Measurements from ENCODE around the gene ATP6V0C.

ATP6V0C gene

GRCh38 chr16:2476345-2476720 is 37.4 kb upstream of the ATP6V0C start:
- TF ChIP-seq EZH2 (IDR thresholded peaks at IDR 0.05; ENCODE audit: borderline replicate concordance, low read length), result no peak
- TF ChIP-seq CTCF (IDR thresholded peaks at IDR 0.05; ENCODE audit: low read length), result no peak
- no peak overlapping the region for H3K27ac ChIP-seq (ENCODE audit: low read depth, low read length, poor library complexity, severe bottlenecking)
- H2AFZ ChIP-seq (ENCODE audit: low read length), result no peak overlapping the region
- H3K9me3 ChIP-seq (ENCODE audit: low read length), result no peaks in the 10 kb centered on the region
- no peaks in the 10 kb centered on the region for H3K36me3 ChIP-seq (ENCODE audit: insufficient read depth, low read length)
- H4K20me1 ChIP-seq (ENCODE audit: insufficient read depth, low read length), result no peaks in the 10 kb centered on the region
- H3K4me2 ChIP-seq (ENCODE audit: low read length), result peak overlapping the region; percentile 61; the same call in 1 of the 2 replicates
- no peaks in the 10 kb centered on the region for H3K79me2 ChIP-seq (ENCODE audit: insufficient read depth, low read length)
- peak overlapping the region; percentile 64 for H3K4me3 ChIP-seq (ENCODE audit: low read depth, low read length, poor library complexity, severe bottlenecking)
- no peaks in the 10 kb centered on the region for H3K9me2 ChIP-seq (ENCODE audit: low read depth, low read length)
- no peaks in the 10 kb centered on the region for H3F3A ChIP-seq (ENCODE audit: insufficient read depth, low read length)
- no peak overlapping the region for H3K9ac ChIP-seq (ENCODE audit: low read length)
- H3K4me1 ChIP-seq (ENCODE audit: insufficient read depth, low read length, severe bottlenecking), result peaks cover 30% of the 10 kb centered on the region
- peaks cover 17% of the 10 kb centered on the region for H3K27me3 ChIP-seq (ENCODE audit: insufficient read depth, low read length)

GRCh38 chr16:2476741-2477140 is 37.0 kb upstream of the ATP6V0C start:
- Histone ChIP-seq H3K9ac (ENCODE audit: low read length) (no peak overlapping the region), H3K79me2 (ENCODE audit: insufficient read depth, low read length) (no peaks in the 10 kb centered on the region), H2AFZ (ENCODE audit: low read length) (no peak overlapping the region), H3K36me3 (ENCODE audit: insufficient read depth, low read length) (no peaks in the 10 kb centered on the region), H3K4me3 (ENCODE audit: low read depth, low read length, poor library complexity, severe bottlenecking) (no peak overlapping the region), H3K27me3 (ENCODE audit: insufficient read depth, low read length) (peaks cover 17% of the 10 kb centered on the region), H3K4me2 (ENCODE audit: low read length) (no peak overlapping the region), H4K20me1 (ENCODE audit: insufficient read depth, low read length) (no peaks in the 10 kb centered on the region), H3K9me3 (ENCODE audit: low read length) (no peaks in the 10 kb centered on the region), H3K27ac (ENCODE audit: low read depth, low read length, poor library complexity, severe bottlenecking) (no peak overlapping the region), H3F3A (ENCODE audit: insufficient read depth, low read length) (no peaks in the 10 kb centered on the region), H3K4me1 (ENCODE audit: insufficient read depth, low read length, severe bottlenecking) (peaks cover 25% of the 10 kb centered on the region), H3K9me2 (ENCODE audit: low read depth, low read length) (no peaks in the 10 kb centered on the region)
- TF ChIP-seq EZH2 (IDR thresholded peaks at IDR 0.05; ENCODE audit: borderline replicate concordance, low read length) (no peak), CTCF (IDR thresholded peaks at IDR 0.05; ENCODE audit: low read length) (no peak)

- Histone ChIP-seq H3K27ac (ENCODE audit: low read depth, low read length, poor library complexity, severe bottlenecking) (no peak overlapping the region), H3K79me2 (ENCODE audit: insufficient read depth, low read length) (no peaks in the 10 kb centered on the region), H3K9me2 (ENCODE audit: low read depth, low read length) (no peaks in the 10 kb centered on the region), H3K36me3 (ENCODE audit: insufficient read depth, low read length) (no peaks in the 10 kb centered on the region), H4K20me1 (ENCODE audit: insufficient read depth, low read length) (no peaks in the 10 kb centered on the region), H3K9me3 (ENCODE audit: low read length) (no peaks in the 10 kb centered on the region), H3K4me1 (ENCODE audit: insufficient read depth, low read length, severe bottlenecking) (peaks cover 21% of the 10 kb centered on the region), H3K27me3 (ENCODE audit: insufficient read depth, low read length) (peaks cover 12% of the 10 kb centered on the region; the same call in 1 of the 2 replicates), H3K9ac (ENCODE audit: low read length) (no peak overlapping the region), H3K4me2 (ENCODE audit: low read length) (no peak overlapping the region), H3F3A (ENCODE audit: insufficient read depth, low read length) (no peaks in the 10 kb centered on the region), H3K4me3 (ENCODE audit: low read depth, low read length, poor library complexity, severe bottlenecking) (no peak overlapping the region), H2AFZ (ENCODE audit: low read length) (no peak overlapping the region)
- no peak for TF ChIP-seq EZH2 (IDR thresholded peaks at IDR 0.05; ENCODE audit: borderline replicate concordance, low read length)
- no peak for TF ChIP-seq CTCF (IDR thresholded peaks at IDR 0.05; ENCODE audit: low read length)
Observed at GRCh38 chr16:2477327-2477726, 36.4 kb upstream of the ATP6V0C start.

All from OCI-LY1 (cell line).